GM19455 (cell line): ENCODE results near the gene RUBCN.
"Not testable (repeated sequence)": the region's sequence is repeated elsewhere in the genome, so short reads cannot be mapped to it uniquely, and the experiment has no call there.

Experiments used
- ATAC-seq: cut with Tn5 transposase; IDR thresholded peaks from one replicate; pipeline ENCODE4 v1.9.1; 2021; ENCODE audit not compliant: unreplicated experiment

The RUBCN gene

DNA sequence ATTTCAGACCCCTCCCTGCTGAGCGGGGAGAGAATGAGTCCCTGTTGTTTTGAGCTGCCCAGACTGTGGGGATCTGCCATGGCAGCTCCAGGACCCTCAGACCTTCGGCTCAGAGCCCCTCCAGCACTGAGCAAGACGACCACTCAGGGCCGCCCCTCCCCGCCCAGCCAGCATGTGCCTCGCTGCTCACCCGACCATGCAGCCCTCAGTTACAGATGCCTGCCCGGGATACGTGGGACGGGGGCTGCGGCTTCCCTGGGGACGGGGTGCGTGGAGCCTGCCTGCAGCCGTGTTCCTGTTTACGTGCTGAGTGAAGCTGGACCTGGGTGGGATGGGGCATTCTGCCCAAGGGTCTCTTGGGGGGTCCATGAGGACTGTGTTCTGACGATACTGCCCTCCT lies 77.0 kb downstream of the RUBCN start:
- ATAC-seq, result not testable (repeated sequence)

DNA sequence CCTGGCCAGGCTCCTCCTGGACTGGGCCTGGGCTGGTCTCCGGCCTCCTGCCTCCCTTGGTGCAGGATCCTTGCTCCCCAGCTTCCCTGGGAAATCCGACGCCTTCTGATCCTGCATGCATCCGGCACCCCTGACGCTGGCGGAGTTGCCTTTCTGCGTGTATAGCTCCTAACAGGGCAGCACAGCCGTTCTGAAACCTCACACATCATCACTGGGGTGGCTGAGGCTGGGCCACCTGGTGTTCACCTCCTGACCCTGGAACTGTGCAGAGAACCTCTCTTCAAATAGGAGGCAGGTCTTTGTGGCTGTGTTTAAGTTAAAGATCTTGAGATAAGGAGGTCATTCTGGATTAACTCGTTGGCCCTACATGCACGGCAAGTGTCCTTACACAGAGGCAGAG lies 77.6 kb downstream of the RUBCN start:
- peak; percentile 60 for ATAC-seq

DNA sequence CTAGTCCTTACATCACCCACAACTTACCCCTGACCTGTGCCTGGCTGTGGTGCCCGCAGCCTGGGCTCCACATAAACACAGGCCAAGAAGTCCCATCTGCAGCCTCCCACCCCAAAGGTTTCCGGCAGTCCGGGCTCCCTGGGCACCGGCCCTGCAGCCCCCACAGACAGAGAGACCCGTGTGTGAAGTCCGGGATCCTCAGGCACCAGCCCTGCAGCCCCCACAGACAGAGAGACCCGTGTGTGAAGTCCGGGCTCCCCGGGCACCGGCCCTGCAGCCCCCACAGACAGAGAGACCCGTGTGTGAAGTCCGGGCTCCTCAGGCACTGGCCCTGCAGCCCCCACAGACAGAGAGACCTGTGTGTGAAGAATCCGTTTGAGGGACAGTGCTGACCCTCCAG lies 78.0 kb downstream of the RUBCN start:
- not testable (repeated sequence) for ATAC-seq

DNA sequence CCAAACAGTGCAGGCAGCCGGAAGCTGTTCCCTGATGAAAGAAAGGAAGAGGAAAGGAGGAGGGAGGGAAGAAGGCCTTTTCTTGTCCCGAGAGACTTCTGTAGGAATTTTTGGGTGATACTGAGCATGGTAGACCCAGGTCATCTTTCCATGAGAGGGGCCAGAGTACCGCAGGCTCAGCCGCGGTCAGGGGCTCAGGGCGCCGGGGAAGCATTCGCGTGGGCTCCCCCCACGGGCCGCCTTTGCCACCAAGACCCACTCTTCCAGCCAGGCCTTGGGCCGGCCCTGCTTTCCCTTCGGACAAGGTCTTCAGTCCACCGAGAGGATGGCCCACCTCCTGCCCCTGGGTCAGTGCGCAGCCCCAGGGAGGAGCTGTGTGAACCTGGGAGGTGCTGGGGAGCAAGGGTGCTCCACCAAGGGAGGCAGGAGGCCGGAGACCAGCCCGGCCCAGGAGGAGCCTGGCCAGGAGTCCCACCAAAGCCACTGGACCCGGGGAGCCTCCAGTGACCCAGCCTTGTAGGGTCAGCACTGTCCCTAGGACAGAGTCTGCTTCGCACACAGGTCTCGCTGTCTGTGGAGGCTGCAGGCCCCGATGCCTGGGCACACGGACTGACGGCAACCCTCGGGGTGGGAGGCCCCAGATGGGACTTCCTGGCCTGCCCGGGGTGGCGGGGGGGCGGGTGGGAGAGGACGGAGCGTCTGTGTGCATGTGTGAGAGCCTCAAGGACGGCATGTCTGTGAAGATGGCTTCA lies 79.0 kb downstream of the RUBCN start:
- ATAC-seq, result not testable (repeated sequence)

DNA sequence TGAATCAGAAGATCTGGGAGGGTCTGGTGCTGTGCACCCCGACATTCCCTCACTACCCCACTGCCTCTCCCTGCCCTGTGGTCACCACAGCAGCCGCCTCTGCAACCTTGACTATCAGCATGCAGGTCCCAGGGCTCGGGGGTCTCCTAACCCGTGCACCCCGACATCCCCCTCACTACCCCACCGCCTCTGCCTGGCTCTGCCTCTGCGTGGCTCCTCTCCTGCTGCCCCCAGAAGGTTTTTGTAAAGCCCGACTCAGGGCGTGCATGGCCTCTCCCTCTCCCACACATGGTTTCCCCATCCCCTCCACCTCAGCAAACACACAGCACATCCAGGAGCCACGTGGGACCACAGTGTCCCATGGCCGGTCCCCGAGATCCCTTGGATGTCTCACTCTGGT lies 79.7 kb downstream of the RUBCN start:
- ATAC-seq, result not testable (repeated sequence)

DNA sequence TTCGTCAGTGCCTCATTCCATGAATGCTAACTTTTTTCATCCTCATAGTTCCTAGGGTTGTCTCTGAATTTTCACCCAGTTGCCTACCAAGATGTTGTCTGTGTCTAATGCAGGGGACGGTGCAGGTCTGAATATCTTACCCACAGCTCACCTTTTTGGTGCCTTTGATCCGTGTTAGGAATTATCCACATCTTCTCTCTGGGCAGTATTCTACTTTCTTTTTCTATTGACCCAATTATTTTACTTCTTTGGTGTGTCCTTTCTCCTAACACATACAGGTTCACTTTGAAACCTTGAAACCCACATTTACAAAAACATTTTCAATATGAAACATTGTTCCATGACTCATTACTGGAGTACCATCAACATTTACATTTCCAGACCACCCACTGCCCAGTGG lies 80.6 kb downstream of the RUBCN start:
- not testable (repeated sequence) for ATAC-seq

DNA sequence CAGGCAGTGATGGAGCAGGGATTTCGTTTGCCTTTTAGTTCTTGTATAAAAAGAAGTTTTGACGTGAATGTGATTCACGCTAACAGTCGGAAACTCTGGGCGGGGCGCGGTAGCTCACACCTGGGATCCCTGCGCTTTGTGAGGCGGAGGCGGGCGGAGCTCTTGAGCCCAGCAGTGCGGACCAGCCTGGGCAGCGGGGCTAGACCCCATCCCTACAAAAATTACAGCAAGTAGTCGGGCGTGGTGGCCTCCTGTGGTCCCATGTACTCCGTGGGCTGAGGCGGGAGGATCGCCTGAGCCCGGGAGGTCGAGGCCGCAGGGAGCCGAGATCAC lies 81.7 kb downstream of the RUBCN start:
- ATAC-seq, result peak; percentile 31

DNA sequence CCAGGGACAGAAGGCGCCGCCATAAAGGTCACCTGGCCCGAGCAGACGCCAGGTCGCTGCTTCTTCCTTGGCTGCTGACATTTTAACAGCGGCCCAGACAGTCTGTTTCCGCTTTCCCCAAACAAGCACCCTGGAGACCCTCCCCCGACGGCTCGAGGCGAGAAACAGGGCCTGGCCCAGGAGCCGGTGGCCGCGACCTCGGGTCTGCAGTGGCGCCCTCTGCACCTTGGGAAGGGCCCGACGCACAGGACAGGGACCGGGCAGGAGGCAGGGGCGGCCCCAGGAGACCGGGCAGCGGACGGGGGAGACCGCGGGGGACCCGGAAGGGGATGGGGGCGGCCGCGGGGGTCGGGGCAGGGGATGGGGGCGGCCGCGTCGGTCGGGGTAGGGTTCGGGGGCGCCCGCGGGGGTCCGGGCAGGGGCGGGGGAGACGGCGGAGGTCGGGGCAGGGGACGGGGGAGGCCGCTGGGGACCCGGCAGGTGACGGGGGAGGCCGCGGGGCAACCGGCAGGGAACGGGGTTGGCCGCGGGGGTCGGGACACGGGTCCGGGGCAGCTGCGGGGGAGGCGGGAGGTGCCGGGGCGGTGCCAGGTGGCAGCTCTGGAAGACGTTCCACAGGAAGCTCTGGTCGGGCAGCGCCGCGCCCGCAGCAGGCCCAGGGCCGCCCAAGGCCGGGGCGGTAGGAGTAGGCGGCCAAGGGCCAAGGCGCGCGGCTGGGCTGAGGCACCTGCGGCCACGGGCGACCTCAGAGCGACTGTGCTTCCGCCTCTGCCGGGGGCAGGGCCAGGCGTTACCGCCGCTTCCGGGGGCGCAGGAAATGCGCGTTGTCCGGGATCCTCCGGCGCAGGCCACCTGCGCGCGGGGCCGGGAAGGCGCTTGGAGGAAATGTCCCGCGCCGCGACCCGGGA lies 82.4 kb downstream of the RUBCN start:
- ATAC-seq, result peak; percentile 87

DNA sequence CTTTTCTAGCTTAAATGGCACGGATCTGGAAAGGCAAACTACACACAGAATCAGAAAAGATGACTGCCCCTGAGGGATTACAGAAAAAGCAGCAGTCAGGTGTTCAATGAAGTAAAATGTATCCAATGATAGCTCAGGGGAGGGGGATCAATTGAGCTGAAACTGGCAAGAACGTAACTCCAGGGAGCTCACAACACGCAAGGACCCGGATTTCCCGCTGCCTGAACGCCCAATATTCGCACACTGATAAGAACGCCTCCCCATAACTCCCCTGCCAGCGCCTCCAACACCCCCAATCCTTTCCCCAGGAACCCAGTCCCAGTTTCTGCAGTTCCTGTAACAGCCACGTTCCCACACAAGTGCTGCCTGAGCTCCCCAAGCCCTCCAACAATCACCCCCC lies 83.8 kb downstream of the RUBCN start:
- ATAC-seq, result not testable (repeated sequence)

DNA sequence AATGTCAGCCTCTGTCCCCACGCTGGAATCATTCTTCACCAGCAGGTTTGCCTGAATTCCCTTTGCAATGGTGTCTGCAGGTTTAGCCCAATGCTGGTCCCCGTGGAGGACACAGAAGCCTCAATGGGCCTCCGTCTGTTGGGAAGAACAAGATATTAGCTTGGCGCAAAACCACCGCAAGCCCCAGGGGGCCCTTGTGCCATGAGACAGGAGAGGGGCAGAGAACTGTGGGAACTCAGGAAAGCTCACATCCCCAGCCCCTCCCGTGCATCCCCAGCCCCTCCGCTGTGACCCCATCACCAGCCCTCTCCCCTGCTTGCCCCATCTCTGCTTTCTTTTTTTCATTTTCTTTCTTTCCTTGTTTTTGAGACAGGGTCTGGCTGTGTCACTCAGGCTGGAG lies 89.1 kb downstream of the RUBCN start:
- not testable (repeated sequence) for ATAC-seq

DNA sequence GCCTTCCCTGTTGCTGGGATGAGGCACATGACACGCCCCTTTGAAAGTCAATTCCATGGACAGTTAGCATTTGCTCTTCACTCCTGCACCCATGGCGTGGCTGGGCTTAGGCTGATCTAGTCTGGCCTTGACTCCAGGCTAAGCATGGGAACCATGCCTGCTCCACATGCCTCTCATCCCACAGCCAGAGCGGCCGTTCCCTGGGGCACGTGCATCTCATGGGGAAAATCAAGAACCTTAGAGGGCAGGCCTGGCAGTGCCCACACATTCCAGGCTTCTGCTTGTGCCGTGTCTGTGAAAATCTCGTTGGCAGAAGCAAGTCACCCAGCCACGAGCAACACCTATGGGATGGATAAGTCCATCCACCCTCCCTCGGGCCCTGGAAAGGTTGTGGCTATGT lies 89.5 kb downstream of the RUBCN start:
- ATAC-seq, result not testable (repeated sequence)

DNA sequence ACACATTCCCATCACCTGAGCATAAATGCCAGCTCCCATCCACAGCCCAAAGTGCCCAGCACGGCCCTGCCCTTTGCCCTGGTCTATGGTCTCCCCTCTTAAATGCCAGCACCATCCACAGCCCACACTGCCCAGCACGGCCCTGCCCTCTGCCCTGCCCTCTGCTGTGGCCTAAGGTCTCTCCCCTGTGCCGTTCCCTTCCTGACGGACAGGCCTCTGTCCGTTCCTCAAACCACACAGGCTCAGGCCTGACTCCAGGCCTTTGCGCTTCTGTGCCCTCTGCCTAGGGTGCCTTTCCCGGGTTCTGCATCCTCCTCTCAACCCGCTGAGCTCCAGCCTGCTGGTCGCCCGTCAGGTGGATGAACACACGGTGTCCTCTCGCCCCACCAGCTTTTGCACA lies 90.4 kb downstream of the RUBCN start:
- not testable (repeated sequence) for ATAC-seq

DNA sequence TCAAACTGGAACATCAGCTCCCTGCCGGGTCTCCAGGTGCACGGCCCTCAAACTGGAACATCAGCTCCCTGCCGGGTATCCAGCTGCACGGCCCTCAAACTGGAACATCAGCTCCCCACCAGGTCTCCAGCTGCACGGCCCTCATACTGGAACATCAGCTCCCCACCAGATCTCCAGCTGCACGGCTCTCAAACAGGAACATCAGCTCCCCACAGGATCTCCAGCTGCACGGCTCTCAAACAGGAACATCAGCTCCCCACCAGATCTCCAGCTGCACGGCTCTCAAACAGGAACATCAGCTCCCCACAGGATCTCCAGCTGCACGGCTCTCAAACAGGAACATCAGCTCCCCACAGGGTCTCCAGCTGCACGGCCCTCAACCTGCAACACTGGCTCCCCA lies 99.1 kb downstream of the RUBCN start:
- not testable (repeated sequence) for ATAC-seq

DNA sequence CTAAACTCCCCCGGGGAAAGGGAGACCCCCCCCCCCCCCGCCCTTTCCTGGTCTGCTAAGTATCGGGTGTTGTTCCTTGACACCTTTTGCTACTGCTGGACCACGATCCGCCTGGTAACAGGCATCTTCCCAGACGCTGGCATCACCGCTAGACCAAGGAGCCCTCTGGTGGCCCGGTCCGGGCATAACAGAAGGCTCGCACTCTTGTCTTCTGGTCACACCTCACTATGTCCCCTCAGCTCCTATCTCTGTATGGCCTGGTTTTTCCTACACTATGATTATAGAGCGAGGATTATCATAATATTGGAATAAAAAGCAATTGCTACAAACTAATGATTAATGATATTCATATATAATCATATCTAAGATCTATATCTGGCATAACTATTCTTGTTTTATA lies 104.7 kb downstream of the RUBCN start:
- not testable (repeated sequence) for ATAC-seq

DNA sequence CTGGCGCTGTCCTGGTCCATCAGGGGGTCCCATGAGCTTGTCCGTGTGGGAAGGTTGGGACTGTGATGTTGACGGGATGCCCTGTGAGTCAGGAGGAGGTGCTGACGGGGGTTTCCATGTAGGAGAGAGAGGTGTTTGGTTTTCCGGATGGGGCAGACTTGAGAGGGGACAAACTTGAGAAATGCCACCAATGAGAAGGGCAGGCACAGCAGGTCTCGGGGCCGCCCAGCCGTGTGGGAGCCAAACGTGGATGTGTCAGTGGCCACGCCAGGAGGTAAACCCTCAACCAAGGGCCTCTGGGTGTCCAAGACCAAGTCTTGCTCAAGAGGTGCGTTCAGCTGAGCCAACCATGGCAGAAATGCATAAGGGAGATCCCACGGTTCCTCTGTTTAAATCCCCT lies 105.9 kb downstream of the RUBCN start:
- ATAC-seq, result not testable (repeated sequence)

DNA sequence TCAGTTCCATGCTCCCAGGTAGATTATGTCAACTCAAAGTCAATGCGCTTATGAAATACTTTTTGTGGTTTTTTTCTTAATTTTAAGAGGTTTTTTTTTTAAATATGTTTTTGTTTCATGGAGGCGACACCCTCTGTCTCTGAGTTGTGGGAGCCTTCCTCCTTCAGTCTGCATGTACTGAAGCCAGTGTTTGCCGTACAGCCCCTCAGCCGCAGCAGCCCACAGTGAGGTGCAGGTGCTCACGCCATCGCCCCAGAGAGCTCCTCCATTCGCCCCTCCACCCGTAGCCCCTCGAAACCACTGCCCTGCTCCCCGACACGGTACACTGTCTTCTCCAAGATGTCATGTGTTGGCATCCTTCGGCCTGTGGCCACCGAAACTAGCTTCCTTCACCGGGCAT lies 107.4 kb downstream of the RUBCN start:
- not testable (repeated sequence) for ATAC-seq

DNA sequence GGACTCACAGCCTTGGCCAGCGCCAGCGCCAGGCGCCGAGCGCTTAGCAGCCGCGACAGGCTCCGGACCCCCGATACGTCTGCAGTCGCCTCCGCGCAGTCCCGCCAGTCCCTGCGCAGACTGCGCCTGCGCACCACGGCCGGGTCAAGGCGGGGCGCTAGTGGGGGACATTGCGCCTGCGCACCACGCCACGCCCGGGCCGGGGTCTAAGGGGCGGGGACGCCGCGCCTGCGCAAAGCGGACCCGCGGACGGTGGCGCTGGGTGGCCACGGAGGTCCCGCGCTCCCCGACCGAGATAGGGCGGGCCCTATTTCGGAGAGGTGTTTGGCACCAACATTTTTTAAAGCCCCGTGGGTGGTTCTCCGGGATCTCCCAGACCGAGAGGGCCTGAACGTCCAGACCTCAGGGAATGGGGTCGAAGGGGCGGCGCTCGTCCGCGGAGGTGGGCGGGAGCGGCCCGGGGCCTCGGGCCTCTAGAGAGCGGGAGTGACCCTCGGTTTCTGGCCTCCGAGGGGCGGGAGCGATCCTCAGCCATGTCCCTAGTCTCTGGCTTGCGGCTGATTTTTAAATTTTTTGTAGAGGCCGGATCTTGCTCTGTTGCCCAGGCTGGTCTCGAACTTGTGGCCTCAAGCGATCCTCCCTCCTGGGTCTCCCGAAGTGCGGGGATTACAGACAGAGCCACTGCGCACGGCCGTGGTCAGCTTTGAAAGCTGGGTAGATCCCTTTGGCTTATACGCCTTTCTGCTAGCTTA lies 108.8 kb downstream of the RUBCN start:
- ATAC-seq, result peak; percentile 60

DNA sequence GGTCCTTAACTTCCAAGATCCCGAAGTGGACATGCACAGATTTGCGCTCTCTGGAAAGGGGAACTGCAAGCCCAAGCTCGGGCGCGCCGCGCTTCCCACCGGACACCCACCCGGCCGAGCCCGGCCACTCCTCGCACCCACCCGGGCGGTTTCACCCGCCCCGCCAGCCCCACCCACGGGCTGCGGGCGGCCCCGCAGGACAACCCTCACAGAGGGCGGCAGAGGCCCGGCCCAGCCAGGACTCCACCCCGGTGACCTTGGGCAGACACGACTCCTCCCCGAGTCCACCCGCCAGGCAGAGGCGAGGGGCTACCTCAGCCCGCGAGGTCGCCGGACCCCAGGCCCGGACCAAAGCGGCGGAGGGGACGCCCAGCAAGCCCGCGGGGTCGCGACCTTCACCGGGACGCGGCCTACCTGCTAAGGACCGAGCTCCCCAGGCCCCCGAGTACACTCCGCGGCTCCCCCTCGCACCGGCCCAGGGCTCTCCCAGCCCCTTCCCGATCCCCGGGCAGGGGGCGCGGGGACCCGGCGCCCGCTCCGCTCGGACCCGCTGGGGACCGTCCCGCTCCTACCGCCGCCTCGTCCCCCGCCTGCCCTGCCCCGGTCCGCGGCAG lies 109.4 kb downstream of the RUBCN start:
- peak; percentile 61 for ATAC-seq

DNA sequence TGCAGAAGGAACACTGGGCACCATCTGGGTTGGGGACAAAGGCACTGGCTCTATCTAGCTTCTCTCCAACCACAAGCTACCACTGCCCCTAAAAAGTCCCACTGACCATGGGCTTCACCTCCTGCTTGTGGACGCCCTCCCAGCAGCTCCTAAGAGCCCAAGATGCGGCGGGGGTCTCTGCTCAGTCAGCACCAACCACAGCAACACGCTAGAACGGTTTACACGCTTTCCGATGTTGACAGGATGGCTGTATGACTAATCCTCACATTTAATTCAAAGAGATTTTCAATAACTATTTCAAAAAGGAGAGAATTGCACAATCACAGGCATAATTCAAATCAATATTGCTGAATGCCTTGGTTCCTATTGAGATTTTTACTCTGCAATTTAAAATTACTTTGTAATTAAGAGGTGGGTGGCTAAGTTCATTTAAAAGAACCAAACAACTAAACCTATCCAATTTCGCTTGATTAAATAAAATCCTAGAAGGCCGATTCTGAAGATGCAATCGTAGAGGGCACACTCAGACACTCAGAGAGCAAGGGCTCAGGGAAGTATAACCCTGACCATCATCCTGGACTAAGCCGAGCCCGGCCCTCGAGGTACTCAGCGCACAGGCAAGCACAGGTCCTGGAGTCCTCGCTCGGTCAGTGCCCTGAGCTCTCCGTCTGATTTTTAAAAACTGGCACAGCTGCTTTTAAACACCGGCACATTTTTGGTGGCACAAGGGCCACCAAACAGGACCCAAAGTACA lies 110.1 kb downstream of the RUBCN start:
- ATAC-seq, result peak; percentile 24

DNA sequence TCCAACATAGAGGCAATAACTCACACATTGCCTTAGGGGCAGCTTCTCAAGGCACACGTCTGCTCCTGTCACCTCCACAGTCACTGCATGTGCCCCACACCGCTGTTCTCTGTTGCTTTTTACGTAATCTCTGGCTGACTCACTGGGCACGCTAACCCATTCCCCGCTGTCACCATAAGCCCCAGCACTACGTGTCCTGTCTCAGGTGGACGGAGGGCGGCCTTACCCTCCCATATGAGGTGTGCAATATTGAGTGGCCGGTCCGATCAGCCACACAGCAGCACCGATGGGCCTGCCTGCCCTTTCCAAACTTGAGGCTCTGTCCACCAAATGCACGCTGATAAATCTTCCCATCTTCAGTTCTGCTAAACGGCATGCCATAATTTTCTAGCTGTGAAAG lies 115.2 kb downstream of the RUBCN start:
- not testable (repeated sequence) for ATAC-seq
